ENCODE results near the gene SPOCK2.
"Not testable (repeated sequence)": the region's sequence is repeated elsewhere in the genome, so short reads cannot be mapped to it uniquely, and the experiment has no call there.

SPOCK2 gene

DNA sequence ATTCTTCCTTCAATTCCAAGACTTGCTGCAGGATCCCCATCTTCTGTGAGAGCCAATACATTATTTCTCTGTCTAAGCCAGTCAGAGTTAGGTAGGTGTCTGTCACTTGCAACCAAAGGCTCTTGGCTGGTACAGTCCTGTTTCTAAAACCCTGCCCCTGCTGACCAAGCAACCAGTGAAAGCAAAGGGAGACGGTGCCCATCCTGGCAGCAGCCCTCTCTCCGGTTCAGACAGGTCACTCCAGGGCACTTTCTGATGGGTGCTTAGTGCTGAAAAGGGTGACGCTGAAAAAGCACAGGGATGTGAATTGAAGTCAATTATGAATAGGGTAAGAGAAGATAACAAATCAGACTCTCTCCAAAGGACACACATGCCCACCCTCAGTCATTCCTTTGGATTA lies 37.5 kb downstream of the SPOCK2 start:
- DNase-seq: no peak

DNA sequence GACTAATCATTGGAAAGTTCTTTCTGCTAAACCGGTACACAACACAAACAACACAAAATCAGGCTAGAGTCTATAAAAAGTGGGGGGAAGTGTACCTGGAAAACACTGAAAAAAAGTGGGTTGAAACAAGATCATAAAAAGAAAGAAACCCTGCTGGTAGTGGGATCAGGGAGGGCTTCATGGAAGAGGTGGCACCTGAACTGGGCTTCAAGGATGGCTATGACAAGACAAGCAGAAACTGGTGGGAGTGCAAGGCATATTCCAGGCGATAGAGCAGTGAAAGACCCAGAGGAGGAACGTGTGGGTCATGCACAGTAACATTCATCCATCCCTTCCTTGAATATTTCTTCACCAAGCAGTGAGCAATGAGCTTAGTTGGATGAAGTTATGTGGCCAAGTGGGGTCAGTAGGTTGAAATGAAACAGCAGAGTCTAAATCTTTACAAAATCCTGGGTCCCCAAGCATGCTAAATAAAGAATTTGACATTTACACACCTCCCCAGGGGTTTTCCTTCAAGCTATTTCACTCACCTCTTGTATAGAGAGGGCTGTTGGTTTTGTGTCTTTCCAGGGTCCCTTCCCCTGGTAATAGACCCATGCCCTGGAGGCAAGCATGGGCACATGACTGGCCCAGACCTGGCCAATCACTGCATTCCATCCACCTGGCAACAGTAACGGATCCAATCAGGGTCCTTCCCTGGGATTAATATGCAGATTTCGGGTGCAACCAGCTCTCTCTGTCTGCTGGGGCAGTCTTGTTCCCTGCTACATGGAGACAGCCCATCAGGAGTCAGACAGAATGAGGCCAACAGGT lies 38.2 kb downstream of the SPOCK2 start:
- DNase-seq: no peak

DNA sequence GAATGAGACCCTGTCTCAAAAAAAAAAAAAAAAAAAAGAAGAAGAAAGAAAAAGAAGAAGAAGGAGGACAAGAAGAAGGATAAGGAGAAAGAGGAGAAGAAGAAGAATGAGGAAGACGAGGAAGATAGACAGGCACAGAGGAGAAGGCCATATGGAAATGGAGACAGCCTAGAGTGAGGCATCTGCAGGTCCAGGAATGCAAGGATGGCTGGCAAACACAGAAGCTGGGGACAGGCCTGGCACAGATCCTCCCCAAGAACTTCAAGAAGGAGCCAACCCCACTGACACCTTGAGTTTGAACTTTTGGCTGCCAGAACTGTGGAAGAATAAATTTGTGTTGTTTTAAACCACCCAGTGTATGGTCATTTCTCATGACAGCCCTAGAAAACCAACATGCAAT lies 38.9 kb downstream of the SPOCK2 start:
- DNase-seq: no peak

DNA sequence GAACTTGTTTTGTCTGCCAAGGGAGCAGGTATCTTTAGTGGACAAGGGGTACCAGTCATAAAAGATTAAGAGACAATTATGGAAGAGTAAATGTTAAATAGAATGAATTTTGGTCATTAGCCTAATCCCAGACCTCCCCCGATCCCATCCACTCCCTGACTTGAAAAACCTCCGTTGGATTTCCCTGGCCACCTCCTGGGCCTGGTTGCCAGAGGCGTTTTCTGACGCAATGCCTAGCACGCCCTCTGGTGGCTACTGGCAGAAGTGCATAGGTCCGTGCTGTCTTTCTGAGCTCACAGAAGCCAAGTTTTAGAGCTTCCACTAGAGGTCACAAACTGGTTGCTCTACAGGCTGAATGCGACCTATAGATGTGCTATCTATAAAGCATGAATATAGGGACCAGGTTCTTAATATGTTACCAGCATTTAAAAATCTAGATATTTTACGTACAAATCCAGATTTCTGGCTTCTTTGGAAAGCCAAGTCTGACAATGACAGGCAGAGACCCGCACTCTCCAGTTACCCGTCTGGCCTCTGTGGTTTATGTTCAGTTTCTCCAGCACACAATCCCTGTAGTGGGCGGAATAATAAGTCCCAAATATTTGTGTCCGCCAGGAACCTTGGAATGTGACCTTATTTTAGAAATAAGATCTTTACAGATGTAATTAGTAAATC lies 39.8 kb downstream of the SPOCK2 start:
- DNase-seq: no peak

DNA sequence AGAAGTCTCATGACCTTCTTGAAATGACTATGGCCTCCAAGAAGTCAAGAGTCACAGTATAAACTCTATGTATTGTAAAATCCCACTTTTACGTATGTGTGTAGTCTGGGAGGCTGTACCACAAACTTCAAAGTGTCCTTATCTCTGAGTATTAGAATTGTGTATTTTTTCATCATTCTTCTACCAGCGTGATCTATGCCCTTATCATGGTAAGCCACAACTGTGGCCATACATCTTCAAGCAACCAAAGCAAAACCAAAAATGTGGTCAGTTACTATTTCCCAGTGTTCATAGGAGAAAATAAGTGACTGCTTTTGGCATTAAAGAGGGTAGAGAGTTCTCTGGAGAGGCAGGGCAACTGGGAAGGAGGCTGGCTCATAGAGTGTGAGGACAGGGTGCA lies 42.8 kb downstream of the SPOCK2 start:
- no peak for DNase-seq

DNA sequence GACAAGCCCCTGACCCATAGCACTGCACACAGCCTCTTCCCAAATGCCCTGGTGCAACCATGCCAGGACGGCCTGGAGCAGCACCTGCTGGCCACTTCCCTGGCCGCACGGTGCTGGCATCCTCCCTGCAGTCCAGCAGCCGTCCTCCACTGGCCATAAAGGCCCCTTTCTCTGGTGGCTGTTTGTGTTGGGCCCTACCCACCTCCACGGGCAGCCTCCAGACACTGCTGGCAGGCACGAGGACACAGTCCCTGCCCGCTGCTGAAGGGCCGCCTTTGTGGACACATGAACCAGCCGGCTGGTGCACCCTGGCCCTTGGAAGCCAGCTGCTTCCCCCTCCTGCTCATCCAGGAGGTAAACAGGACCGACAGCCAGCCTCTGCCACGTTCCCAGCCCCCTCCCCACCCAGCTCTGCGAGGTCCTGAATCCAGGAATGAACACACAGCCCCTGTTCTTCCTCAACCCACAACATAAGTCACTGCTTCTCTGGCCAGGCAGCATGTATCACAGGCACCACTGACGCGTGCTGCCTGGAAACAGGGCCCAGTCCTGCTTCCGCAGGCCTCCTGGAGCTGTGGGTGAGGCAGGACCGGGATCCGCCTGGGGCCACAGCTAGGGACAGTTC lies 43.8 kb downstream of the SPOCK2 start:
- DNase-seq: no peak

DNA sequence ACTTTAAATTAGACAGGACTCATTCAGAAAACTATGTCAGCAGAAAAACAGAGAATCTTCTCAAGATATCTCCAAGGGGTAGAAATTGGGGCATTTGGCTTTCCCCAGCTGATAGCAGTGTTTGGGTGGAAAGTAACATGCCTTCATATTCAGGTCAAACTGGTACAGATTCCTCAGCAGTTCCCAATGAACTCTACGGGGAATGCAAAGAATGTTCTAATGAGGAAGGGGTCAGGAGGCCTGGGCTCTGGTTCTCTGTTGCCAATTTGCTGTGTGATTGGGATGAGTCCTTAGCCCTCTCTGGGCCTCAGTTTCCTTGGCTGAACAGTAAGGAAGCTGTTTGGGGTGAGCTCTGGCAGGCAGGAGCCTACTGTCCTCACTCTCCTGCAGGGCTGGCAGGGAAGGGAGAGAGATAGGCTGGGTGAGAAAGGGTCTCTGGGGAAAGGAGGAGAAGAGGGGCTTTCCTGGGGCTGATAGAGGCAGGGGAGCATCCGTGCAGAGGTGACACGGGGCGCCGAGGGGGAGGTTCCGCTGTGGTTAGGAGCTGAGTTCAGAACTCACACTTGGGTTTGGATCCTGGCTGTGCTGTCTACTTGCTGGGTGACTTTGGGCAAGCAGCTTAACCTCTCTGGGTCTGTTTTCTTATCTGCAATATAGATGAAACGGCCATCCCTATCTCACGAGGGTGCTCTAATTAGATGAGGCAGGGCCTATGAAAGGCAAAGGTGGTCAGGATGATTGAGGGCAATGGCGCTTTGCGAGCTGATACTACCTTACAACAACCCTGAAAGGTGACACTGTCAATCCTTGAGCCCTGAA lies 45.1 kb downstream of the SPOCK2 start:
- DNase-seq: no peak

DNA sequence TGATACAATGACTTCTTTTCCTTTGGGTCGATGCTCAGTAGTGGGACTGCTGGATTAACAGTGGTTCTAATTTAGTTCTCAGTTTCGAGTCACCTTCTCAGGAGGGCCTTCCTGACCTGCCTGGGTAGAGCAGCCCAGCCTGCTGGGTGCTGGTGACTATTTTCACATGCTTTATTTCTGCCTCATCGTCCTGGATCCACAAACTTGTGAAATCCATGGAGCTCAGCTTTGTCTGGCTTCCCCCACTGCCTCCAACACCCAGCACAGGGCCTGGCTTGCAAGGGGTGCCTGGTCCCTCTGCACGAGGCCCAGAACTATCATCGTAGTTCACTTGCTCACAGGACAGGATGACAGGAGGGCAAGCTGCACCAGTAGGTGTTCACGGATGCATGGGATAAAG lies 46.9 kb downstream of the SPOCK2 start:
- DNase-seq: no peak

DNA sequence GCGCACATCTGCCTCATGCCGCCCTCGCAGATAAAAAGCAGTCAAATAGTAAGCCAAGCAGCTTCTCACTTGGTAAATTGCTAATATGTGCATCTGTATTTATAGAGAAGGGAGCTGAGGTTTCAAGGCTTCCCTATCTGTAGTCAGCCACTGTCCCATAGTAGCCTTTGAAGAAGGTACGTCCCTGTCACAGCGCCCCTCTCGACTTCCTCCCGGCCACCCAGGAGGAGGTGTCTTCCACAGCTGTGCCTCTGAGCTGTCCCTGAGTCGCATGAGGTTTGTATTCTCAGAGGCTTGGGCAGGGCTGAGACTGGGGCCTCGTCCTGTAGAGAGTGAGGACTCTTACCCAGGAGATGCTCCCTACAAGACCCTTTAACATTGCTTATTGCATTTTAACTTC lies 49.0 kb downstream of the SPOCK2 start:
- no peak for DNase-seq

DNA sequence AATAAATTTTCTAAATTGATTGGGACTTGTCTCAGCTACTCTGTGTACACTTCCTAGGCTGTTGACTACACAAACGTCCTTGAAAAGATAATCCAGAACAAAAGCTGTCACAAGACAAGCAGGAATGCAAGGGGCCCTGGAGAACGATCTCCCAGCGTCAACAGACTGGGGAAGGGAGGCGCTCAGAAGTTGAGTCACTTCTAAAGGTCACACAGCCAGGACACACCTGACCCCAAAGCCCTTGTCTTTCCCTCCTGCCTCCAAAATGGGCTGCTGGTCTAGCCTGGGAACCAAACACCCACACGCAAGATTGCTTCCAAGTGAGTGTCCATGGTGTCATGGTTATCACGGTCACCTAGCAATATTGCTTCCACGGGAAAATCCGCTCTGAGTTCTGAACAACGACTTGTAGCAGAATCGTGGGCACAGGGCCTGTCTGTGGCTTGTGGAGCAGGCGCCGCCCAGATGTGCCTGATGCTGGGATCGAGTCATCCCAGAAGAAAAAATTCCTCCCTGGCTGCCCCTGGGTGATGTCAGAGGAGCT lies 49.8 kb downstream of the SPOCK2 start:
- no peak for DNase-seq

DNA sequence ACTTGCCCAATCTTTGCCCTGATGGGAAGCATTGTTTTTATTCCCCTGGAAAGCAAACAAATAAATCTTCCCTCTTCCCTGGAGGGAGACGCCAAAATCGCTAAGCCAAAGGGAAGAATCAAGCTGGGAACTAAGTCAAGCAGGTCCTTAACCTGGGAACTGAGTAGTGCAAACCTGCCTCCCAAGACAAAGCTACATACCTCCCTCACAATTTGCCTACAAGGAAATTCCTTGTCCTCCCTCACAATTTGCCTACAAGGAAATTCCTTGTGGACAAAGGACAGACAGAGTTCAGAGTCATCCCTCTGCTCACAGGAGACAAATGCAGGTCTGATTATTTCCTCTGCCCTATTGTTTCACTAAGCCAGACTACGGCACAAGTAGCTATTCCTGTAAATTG lies 50.5 kb downstream of the SPOCK2 start:
- DNase-seq: no peak

DNA sequence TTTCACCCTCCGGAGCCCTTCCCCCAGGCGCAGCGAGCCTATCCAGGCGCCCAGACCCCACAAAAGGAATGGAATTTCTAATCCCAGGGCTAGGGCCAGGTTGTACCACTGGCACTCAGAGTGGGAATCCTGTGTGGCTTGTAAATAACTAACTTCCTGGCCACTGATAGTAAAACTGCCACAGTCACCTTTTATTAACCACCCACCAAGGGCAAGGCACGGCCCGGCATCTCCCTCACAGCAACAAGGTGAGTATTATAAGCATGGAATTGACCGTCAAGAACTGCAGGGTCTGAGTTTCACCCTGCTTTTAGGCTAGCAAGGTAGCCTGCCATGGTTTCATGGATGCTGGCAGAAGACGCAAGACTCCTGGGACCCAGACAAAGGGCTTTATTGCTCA lies 51.1 kb downstream of the SPOCK2 start:
- no peak for DNase-seq

DNA sequence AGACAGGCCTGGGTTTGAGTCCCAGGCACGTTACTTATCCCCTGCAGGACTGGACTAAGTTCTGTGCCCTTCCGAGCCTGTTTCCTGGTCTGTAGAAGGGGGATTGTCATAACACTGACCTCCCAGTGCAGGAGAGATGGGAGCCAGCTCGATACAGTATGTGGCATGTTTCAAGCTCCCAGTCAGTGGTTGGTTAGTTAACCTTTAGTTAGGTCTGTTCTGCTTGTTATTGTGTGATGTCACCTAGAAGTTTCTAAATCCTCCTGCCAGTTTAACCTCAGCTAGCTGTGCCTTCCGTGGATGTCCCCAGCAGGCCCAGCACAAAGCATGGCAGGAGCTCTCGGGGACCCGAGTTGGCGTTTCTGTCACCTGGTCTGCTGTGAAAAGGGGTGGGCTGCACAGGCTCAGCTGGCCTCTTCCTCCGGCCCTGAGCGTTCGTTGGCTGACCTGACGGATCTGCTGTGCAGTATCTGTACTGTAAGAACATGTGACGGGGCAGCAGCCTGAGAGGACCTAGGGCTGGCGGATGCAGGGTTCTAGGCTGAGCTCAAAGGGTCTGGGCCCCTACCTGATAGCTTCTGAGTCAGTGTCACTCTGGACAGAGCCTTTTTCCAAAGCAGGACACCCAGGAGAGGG lies 53.0 kb downstream of the SPOCK2 start:
- no peak for DNase-seq

DNA sequence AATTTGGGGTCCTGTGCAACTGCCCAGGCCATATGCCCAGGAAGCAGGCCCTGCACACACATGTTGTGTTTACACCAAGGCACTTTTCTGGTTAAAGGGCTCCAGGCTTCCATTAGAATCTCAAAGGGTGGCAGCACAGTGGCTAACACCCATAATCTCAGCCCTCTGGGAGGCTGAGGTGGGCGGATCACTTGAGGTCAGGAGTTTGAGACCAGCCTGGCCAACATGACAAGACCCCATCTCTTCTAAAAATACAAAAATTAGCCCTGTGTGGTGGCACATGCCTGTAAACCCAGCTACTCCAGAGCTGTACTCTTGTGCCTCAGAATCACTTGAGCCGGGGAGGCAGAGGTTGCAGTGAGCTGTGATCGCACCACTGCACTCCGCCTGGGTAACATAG lies 53.6 kb downstream of the SPOCK2 start:
- no peak for DNase-seq

DNA sequence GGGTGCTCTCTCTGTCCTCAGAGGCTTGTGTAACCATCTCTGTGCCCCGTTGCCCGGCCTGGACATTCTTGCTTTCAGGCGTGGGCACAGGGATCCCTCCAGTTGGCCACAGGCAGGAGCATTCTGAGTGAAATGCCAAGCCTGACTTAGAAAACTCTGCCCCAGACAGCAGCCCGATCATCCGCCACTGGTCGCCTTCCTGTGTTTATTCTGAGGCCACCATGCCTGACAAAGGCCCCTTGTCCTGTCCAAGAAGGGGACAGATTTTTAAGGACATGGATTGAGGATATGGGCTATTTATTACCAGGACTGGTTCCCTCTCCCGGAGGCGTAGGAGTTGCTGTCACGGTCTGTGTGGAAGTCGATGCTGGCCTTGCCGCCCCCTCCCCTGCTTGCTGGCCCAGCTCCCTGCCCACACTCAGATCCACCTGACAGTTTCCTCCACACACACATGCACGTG lies 54.3 kb downstream of the SPOCK2 start:
- DNase-seq: no peak

DNA sequence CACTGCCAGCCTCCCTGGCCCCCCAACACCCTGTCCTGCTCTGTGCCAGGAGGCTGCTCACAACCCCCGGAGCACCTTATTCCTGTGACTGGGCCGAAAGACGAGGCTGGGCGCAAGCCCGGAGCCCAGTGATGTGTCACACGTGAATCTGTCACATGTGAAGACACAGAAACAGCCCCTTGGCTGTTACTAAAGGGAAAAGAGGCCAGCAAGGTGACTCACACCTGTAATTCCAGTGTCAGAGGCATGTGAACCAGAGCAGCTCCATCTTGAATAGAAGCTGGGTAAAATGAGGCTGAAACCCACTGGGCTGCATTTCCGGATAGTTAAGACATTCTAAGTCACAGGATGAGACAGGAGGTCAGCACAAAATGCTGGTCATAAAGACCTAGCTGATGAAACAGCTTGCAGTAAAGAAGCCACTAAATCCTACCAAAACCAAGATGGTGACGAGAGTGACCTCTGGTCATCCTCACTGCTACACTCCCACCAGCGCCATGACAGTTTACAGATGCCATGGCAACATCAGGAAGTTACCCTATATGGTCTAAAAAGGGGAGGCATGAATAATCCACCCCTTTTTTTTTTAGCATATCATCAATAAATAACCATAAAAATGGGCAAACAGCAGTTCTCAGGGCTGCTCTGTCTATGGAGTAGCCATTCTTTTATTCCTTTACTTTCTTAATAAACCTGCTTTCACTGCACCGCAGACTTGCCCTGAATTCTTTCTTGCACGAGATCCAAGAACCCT lies 55.8 kb downstream of the SPOCK2 start:
- DNase-seq: not testable (repeated sequence)

DNA sequence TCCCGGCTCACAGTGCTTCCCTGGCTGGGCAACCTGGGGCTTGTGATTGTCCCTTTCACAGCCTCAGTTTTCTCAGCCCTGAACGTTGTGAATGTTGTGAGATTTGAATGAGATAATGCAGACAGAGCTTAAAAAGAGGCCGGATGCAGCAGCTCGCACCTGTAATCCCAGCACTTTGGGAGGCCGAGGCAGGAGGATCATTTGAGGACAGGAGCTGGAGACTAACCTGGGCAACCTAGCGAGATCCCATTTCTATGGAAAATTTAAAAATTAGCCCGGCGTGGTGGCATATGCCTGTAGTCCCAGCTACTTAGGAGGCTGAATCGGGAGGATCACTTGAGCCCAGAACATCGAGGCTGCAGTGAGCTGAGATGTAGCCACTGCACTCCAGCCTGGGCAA lies 56.6 kb downstream of the SPOCK2 start:
- no peak for DNase-seq

DNA sequence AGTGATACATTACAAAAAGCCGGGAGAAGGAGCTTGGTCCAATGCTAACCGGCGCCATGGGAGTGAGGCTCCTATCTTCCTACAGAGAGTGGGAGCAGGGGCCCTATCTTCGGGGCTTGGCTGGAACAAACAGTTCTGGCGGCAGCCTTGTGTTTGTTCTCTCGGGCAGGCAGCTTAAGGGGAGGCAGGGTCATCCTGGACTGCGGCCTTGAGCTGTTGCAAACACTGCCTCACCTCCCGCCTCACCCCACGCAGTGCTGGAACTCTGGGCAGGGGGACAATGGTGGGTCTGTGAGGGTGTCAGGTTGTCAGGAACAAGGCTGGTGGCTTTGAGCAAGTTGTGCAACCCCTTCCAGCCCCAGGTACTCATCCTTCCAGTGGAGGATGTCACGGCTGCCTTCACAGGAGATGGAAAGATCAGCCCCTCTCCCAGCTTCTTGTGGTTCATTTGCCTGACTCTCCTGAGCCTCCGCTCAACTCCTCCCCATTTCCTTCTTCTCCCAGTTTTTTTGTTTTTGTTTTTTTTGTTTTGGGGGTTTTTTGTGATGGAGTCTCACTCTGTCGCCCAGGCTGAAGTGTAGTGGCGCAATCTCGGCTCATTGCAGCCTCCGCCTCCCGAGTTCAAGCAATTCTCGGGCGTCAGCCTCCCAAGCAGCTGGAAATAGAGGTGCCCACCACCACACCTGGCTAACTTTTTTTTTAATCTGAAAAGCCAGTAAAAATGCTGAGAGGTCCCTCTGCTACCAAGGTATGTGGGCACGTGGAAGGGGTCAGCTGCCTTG lies 57.4 kb downstream of the SPOCK2 start:
- no peak for DNase-seq

DNA sequence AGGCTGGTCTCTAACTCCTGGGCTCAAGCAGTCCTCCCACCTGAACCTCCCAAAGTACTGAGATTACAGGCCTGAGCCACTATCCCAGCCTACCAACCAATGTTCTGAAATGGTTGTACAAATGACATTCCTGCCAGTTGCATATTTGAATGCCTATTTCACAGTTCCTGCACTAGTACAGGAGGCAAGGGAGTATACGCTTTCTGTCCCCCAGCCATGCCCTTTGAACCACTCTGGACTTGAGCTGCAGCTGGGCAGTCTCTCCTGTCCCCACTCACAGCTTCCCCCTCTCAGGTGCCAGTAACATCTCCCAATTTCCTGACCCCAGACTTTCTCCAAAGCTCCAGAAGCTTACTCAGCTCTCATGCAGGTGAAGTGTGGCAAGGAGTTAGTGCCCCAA lies 58.9 kb downstream of the SPOCK2 start:
- DNase-seq: no peak

DNA sequence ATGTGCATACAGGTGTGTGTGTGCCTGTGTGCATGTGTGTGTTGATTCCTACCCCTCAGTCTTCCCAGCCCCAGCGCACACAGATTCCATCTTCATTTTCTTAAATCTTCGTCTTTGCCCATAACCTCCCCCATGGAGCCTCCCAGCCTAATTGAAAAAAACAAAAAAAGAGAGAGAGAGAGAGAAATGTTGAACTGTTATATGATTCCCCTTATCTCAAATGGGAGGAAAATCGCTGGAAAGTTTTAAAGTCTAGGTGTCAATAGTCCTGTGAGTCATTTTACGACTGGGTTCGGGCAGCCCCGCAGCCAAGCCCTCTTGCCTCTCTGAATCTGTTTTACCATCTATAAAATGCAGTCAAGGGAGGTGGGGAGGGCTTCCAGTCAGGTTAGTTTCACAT lies 60.9 kb downstream of the SPOCK2 start:
- no peak for DNase-seq

Measured in activated gamma-delta T cell (primary cell).